Posterior vena cava (tissue), 2 donors: ENCODE measurements around the gene TYMS. TPM values are rescaled to one million over a fixed set of nuclear protein-coding genes. Genes with fewer than 3 reads are reported as not detected.

Source experiments
- DNase-seq: peaks from one replicate; pipeline ENCODE4 v3.0.0-alpha.2; 2020; ENCODE audit warnings: low spot score
- intact Hi-C, 2 donors: fragments of 100-400 bp; cut with DNase I; formaldehyde crosslinking; loops; one replicate each; pipeline versions ENCODE4 v1.14.1 to v1.14.2; 2022 to 2023
- total RNA-seq, 2 donors: library from RNA; stranded (reverse); fragmentation: NEBNext Ultra II Directional; extraction: Animal tissue kit (Norgen Biotek cat#: 25700); gene quantifications; one replicate each; pipeline ENCODE4 v1.2.1, GENCODE V29; 2021
- donor health status: DM: yes; HTN: yes; CAD: no.
- donor health status: DM: yes; HTN: yes; CAD: no.

The TYMS gene
- total RNA-seq, 2 donors from 2014 or later = 4.0 TPM

DNA sequence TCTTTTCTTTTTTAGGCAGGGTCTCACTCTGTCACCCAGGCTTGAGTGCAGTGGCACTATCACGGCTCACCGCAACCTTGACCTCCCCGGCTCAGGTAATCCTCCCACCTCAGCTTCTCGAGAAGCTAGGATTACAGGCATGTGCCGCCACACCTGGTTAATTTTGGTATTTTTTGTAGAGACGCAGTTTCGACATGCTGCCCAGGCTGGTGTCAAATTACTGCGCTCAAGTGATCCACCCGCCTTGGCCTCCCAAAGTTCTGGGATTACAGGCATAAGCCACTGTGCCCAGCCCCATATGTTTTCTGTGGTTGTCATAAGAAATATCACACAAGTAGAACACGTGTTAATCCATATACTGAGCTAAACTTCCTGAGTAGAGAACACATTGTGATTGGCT, 40.3 kb downstream of the TYMS start:
- intact Hi-C loops = no loop called here
- no peak for DNase-seq

DNA sequence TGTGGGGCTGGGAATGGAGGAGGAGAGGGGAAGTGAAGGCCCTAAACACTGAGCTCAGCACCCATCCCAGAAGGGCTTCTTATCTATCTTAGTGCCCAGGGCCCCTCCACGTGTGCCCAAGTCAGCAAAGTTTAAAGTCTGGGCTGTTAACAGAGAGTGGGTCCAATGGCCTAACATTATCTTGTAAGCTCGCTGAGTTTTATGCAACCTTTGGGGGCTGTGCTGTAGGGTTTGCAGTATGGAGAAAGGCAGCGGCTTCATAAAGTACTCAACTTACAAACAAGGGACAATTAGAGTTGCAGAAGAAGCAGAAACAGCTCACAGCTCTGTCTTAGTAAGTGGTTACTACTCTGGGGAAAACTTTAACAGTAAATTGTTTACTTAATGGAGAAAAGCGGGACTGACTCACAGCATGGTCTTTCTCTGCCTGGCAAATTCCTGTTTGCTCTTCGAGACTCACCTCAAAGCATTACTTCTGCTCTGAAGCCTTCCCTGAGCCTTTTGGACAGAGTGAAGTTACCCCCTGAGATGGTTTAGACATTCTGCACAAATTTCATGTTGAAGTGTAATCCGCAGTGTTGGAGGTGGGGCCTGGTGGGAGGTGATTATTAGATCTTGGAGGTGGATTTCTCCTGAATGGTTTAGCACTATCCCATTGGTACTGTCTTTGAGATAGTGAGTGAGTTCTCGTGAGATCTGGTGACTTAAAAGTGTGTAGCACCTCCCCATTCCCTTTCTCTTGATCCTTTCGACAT, 45.9 kb downstream of the TYMS start:
- DNase-seq = peak; percentile 51
- intact Hi-C loops = no loop called here

DNA sequence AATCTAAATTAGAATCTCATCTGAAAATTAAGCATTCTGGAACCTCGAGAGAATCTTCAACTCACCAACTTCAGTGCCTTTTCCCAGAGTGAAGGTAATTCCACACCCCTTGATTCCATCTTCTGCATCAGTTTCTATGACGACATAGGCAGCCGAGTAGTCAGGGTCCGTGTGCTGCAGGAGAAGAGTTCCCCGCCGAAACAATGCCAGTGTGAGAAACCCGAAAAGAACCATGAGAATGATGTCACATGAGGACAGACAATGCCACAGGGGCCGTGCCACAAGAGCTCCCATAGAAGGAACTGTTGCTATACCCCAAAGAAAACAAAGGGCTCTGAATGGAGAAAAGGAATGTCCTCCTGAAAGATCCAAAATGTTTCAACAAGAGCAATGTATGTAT, 49.0 kb downstream of the TYMS start:
- peak; percentile 22 for DNase-seq
- intact Hi-C loops = no loop called here

DNA sequence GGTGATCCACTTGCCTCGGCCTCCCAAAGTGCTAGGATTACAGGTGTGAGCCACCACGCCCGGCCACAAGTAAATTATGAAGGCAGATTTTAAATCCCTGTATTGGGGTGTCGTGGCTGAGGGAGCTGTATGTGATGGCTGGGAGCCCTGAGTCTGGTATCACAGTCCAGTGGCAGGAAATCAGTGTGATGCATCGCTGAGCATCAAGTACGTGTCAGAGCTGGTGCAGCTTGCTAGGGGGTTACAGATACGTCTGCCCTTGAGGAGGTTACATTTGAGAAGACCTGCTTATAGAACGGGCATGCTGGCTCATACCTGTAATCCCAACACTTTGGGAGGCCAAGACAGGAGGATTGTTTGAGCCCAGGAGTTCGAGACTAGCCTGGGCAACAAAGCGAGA, 50.6 kb downstream of the TYMS start:
- DNase-seq = peak; percentile 32
- intact Hi-C loops = no loop called here

DNA sequence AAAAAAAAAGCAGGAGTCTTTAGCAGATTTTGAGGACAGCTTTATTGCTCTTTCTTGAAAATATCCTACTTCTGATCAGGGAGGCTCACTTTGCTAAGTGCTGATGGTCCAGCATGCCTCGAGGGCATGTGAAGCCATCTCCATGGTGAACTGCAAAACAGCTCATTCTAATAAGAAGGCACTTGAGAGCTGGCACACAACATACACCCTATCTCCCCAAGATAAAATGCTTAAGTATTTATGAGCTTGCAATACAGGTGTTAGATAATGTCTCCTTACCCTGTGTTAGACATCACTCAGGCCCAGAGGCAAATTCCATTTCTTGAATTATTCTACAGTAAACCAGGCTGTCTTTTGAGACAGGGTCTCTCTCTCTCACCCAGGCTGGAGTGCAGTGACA, 52.3 kb downstream of the TYMS start:
- DNase-seq = no peak
- intact Hi-C loops = no loop called here

DNA sequence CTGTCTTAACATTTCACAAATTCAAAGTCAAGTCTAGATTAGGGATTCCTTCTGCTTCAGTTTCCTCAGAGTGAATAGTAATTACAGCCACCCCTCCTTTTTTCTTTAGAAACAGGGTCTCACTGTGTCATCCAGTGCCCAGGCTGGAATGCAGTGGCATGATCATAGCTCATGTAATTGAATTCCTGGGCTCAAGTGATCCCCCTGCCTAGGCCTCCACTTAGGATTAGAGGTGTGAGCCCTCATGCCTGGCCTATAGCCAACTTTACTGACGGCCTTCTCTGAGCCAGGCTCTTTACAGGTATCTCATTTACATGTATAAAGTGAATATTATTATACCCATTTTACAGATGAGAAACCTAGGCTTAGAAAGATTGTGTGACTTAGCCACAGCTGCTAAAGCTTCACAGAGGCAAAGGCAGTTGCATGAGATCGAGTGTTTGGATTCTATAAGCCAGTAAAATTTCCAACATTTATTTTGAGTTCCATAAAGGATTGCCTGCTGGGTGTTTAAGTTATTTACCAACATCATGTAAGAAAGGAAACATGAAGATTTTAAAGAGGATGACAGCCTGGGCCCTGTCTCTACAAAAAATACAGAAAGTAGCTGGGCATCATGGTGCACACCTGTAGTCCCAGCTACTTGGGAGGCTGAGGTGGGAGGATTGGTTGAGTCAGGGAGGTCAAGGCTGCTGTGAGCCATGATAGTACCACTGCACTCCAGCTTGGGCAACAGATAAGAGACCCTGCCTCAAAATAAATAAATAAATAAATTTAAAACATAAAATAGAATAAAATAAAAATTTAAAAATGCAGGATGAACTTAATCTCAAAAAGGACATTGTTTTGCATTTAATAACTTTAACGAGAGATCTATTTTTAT, 53.2 kb downstream of the TYMS start:
- DNase-seq = no peak
- intact Hi-C loops = no loop called here

DNA sequence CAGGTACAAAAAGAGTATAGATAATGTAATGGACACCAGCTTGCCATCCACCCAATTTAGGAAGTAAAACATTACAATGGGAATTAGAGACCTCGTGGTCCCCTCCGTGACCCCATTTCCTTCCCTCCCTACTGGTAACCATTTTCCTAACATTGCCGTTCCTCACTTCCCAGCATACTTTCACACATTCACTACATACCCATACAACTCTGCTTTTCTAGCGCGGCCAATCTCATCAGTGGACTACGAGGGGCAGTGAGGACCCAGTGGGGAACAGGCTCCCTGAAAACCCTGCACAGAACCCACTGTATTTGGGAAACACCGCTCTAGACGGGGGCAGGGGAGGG, 53.8 kb downstream of the TYMS start:
- intact Hi-C loops = no loop called here

DNA sequence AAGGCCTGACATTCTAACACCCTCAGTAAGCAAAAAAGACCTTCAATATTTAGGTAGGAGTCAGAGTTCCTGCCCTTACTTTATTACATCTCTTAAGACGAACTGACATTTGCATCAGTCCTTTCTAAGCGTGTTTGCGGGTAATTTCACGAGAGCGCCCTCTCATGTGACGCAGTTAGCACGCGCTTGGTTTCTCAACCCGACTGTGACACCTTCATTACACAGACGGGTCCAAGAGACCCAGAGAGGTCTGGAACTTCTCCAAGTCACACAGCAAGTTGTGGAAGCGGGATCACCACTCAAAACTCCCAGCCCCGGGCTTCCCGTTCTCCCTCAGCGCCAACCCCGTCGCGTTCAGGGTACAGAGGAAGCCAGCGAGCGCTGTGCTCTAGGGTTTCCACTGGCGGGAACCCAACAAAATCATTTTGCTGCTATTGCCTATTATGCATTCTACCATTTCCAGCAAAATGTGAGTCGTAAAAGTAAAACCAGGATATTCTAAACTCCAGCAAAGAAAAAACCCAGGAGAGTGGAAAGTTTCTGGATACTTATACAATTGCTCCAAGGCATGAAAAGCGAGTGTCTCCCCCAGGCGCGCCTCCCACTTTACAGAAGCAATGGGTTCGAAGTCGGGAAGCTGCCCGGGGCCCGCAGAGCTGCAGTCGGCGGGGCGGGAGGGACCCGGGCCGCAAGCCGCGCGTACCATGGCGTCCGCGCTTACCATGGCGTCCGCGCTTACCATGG, 54.4 kb downstream of the TYMS start:
- intact Hi-C loops = no loop called here

More for the DNA sequence above, 53.8 kb downstream of the TYMS start:
- DNase-seq = no peak

DNA sequence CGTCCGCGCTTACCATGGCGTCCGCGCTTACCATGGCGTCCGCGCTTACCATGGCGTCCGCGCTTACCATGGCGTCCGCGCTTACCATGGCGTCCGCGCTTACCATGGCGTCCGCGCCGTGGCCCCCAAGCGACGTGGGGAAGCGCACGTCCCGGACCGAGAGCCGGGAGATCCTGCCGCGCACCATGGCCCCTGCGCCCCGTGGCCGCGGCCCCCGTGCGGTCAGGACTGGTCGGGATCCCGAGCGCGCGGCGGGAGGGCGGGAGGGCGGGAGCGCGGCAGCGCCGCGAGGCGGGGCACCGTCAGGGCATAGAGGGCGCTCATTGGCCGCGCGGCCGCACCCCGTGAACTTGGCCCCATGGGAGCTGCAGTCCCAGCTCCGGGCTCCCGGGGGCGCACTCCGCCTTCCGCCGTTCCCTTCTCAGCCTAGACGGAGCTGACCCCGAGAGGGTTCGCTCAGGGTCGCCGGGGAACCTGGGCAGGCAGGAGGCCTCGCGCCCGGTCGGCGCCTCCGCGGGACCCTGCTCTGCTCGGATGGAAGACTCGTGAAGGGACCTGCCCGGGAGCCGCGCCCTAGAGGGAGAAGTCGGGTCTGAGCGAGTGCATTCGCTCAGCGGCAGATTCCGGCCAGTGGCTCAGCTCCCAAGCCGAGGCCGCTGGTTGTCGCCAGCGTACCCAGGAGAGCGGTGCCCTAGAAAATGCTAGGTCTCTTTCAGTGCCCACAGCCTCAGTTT, 55.1 kb downstream of the TYMS start, which contains the start of gene ENOSF1:
Gene ENOSF1 (minus strand): TSS at position 230 of the 734 bp plus-strand sequence. CDS start 43 bp downstream, at position 187.
- peak; percentile 95 for DNase-seq
- intact Hi-C loops = no loop called here

More for the DNA sequence above, 54.4 kb downstream of the TYMS start:
- peak; percentile 93 for DNase-seq

DNA sequence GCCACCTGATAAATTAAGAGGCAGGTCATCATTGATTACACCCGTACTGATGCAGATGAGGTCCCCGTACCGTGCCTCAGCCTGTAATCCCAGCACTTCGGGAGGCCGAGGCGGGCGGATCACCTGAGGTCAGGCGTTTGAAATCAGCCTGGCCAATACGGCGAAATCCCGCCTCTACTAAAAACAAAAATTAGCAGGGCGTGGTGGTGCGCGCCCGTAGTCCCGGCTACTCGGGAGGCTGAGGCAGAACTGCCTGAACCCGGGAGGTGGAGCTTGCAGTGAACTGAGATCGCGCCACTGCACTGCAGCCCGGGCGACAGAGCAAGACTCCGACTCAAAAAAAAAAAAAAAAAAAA, 55.7 kb downstream of the TYMS start:
- peak; percentile 76 for DNase-seq
- intact Hi-C loops = no loop called here

DNA sequence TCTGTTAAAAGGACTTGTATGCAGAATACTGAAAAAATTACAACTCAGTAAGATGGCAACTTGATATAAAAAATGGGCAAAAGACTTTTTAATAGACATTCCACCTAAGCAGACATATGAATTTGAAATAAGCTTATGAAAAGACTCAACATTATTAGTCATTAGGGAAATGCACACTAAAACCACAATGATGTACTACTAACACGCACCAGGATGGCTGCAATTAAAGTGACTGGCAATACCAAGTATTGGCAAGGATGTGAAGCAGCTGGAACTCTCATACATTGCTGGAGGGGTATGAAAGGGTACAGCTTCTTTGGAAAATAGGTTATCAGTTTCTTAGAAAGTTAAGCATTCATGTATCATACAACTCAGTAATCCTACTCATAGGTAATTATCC, 58.2 kb downstream of the TYMS start:
- no peak for DNase-seq
- intact Hi-C loops = no loop called here

DNA sequence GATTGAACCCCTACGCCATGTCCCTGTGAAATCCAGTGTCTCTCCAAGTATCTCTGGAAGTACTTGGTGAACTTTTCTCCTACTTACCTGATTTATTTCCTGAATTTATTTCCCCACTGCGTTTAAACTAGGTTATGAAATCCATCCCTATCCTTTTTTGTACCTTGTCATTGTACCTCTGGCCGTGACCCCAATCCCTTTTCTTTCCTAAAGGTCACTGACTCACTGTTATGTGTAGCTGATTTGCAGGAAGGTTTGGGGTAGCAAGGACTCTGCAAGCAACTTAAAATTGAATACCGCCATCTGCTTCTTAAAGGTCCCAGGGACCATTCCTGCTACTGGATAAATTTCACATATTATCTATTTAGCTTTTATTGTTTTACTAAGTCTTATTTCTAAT, 59.5 kb downstream of the TYMS start:
- DNase-seq = no peak
- intact Hi-C loops = no loop called here

Other genes starting within 250 kb of the TYMS start
- gene COLEC12, start 157.0 kb upstream of the TYMS start, total RNA-seq = 10 to 100 TPM; 23.0 to 54.9 TPM
- not detected for gene CETN1, start 77.3 kb upstream of the TYMS start, total RNA-seq
- not detected for gene CLUL1, start 60.7 kb upstream of the TYMS start, total RNA-seq
- gene ENOSF1, start 55.0 kb downstream of the TYMS start, total RNA-seq = 10 to 100 TPM; 38.1 to 57.7 TPM
- gene YES1, start 154.6 kb downstream of the TYMS start, total RNA-seq = 10 to 100 TPM; 28.7 to 51.6 TPM
- gene ADCYAP1, start 247.2 kb downstream of the TYMS start, total RNA-seq = 1 to 10 TPM in 1 of 2 donors, under 1 TPM in 1; 0.60 to 2.1 TPM